ENCODE data around the gene APBB1IP. TPM values are rescaled to one million over a fixed set of nuclear protein-coding genes. Genes with fewer than 3 reads are reported as not detected.

Gene APBB1IP
- total and polyA plus RNA-seq, 2 donors (not counting 3 experiments of a cell fraction or from before 2014, with no cell fraction given) = not detected

GRCh38 chr10:26488344-26488743, 50.2 kb downstream of the APBB1IP start:
- dilution Hi-C loops (cut with MboI; ENCODE audit: extremely low pct_ligation_motif_present, low sequenced_read_pairs) (no loop called here), intact Hi-C loops (cut with micrococcal nuclease) (no loop called here)
- no peaks in the 10 kb centered on the region for H3K4me1 ChIP-seq (ENCODE audit: control insufficient read depth, extremely low read depth, insufficient read depth, low read length)
- H3K27me3 ChIP-seq (ENCODE audit: control insufficient read depth in 2 of 2, insufficient read depth in 2 of 2, low read length in 2 of 2) = no peaks in the 10 kb centered on the region
- no peaks in the 10 kb centered on the region for H3K9me1 ChIP-seq (replicated peaks; ENCODE audit: control insufficient read depth, extremely low read depth, insufficient read depth, low read length)
- TF ChIP-seq POLR2A (IDR thresholded peaks at IDR 0.05; ENCODE audit: low read depth, low read length) (no peak), FOS (IDR thresholded peaks at IDR 0.05; ENCODE audit: borderline replicate concordance, insufficient read depth, low read length) (no peak), GATA2 (IDR thresholded peaks at IDR 0.05; ENCODE audit: insufficient read depth, insufficient read length, low read depth, low read length) (no peak), MAX (IDR thresholded peaks at IDR 0.05; ENCODE audit: insufficient read depth, insufficient read length) (no peak), EZH2 (IDR thresholded peaks at IDR 0.05; ENCODE audit: borderline replicate concordance, low read depth, low read length, severe bottlenecking) (no peak), POLR2AphosphoS5 (IDR thresholded peaks at IDR 0.05; ENCODE audit: insufficient read depth, low read depth, low read length) (no peak), JUN (IDR thresholded peaks at IDR 0.05; ENCODE audit: borderline replicate concordance, insufficient read depth, insufficient read length, low read depth) (no peak), MYC (IDR thresholded peaks at IDR 0.05; ENCODE audit: low read depth, low read length) (no peak)
- TF ChIP-seq, protein P1, sequence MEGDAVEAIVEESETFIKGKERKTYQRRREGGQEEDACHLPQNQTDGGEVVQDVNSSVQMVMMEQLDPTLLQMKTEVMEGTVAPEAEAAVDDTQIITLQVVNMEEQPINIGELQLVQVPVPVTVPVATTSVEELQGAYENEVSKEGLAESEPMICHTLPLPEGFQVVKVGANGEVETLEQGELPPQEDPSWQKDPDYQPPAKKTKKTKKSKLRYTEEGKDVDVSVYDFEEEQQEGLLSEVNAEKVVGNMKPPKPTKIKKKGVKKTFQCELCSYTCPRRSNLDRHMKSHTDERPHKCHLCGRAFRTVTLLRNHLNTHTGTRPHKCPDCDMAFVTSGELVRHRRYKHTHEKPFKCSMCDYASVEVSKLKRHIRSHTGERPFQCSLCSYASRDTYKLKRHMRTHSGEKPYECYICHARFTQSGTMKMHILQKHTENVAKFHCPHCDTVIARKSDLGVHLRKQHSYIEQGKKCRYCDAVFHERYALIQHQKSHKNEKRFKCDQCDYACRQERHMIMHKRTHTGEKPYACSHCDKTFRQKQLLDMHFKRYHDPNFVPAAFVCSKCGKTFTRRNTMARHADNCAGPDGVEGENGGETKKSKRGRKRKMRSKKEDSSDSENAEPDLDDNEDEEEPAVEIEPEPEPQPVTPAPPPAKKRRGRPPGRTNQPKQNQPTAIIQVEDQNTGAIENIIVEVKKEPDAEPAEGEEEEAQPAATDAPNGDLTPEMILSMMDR (IDR thresholded peaks at IDR 0.05; ENCODE audit: extremely low read depth in 1 of 2, insufficient read depth in 1 of 2, low read depth in 1 of 2, low read length in 2 of 2) = no peak
- H3K9me3 ChIP-seq (replicated peaks; ENCODE audit: control insufficient read depth, insufficient read depth, low read length) = no peaks in the 10 kb centered on the region
- BruUV-seq (replicated peaks) = no TSS peak
- no peaks in the 10 kb centered on the region for H4K20me1 ChIP-seq (replicated peaks; ENCODE audit: control insufficient read depth, extremely low read depth, insufficient read depth, low read length)
- H3K4me3 ChIP-seq (replicated peaks in 1 of 3; ENCODE audit: insufficient read depth in 1 of 3, low read depth in 1 of 3, low read length in 3 of 3) = no peak overlapping the region
- ChIA-PET POLR2A (no interaction called here), CTCF (no interaction called here)
- H3K9ac ChIP-seq (replicated peaks; ENCODE audit: extremely low read depth, insufficient read depth, low read length) = no peak overlapping the region
- H3K27ac ChIP-seq (ENCODE audit: insufficient read depth, low read depth, low read length) = no peak overlapping the region
- H3K79me2 ChIP-seq (ENCODE audit: control insufficient read depth, insufficient read depth, low read length) = no peaks in the 10 kb centered on the region
- no peaks in the 10 kb centered on the region for H3K36me3 ChIP-seq (ENCODE audit: control insufficient read depth in 2 of 2, extremely low read depth in 1 of 2, insufficient read depth in 2 of 2, low read length in 2 of 2)
- no peak overlapping the region for H3K4me2 ChIP-seq (ENCODE audit: insufficient read depth, low read length)
- DNase-seq (ENCODE audit: low read depth, low spot score) (no peak), FAIRE-seq (no peak)
- H2AFZ ChIP-seq (ENCODE audit: low read depth, low read length) = no peak overlapping the region
